ENCODE results near the gene KISS1. TPM values are rescaled to one million over a fixed set of nuclear protein-coding genes. Genes with fewer than 3 reads are reported as not detected.

The KISS1 gene
- total RNA-seq, 1 experiment from 2014 or later = 1.3 TPM

DNA sequence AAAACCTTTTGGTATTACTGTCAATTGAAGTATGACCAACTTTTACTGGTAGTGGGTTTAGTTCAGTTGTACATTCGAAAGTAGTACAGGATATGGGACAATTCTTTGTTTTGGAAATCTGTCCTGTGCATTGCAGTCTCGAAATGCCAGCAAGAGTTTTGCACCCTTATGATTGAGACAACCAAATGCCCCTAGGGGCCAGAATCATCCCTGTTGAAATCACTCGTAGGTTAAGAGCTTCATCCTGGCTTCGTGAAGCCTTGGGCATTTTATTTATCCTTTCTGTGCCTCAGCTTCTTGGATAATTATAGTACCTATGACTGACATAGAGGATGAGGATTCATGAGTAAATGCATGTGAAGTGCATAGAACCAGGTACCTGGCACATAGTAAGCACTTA, 19.9 kb upstream of the KISS1 start:
- intact Hi-C loops (cut with micrococcal nuclease) = no loop called here
- H3K9me2 ChIP-seq (ENCODE audit: insufficient read depth) = no peaks in the 10 kb centered on the region

DNA sequence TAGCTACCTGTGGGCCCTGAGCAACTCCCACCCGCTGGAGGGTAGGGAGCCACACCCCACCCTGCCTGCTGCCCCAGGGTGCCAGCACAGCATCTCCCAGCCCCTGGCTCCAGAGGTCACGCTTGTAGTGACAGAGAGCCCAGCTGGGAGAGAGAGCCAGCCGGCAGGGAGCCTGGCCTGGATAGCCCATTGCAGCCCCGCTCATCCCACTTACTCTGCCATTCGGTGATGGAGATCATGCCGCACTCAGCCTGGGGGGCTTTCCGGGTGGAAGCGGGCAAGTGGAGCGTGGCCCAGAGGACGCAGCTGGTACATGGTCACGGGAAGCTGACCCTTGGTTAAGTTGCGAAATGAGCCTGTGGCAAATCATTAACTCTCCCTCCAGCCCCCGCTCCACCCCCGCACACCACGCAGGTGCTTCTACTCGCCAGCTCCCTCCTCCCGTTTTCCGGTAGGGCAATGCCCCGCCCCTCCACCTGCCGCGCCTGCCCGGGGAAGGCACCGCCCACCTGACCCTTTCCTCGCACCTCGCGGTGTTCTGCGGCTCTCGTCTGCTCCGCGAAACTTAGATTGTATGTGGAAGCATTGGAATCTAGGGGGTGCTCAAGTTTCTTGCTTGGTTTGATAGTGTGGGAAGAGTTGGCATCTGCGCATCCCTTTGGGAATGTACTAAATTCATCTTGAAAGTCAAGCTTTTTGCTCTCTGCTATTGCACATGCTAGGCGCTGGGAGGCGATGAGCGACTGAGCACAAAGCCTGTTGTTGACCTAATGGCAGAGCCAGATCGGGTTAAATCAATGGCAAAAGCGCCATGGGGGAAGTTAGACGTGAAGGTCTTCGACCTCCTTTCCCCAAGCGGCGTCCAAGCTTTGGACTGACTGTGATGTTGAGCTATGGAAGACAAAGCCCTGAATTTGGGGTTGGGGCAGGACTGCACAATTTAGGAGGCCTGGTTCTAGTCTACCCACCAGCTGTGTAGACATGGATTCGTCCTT, 17.7 kb upstream of the KISS1 start, which contains the start of gene GOLT1A:
TSS of gene GOLT1A (minus strand) at position 321 of the 995 bp plus-strand sequence. CDS start at position 239, 82 bp downstream.
- POLR2A ChIA-PET = interaction anchor here (0.8 to 1.0 kb wide), 2 partner anchors 15 to 185 kb away, joined by 3 to 4 read pairs; no protein-coding TSS in a partner anchor
- BruUV-seq (replicated peaks) = TSS peak; percentile 45
- H3K9ac ChIP-seq (ENCODE audit: low read length) = peak within 1 kb of the TSS; percentile 63
- no peaks in the 10 kb centered on the region for H3K9me3 ChIP-seq (ENCODE audit: control insufficient read depth in 1 of 2, insufficient read depth in 1 of 2, low read depth in 1 of 2, low read length in 2 of 2)
- peak within 1 kb of the TSS; percentile 70 to 72 for H3K4me3 ChIP-seq (replicated peaks in 1 of 2; ENCODE audit: low read depth in 1 of 2, low read length in 2 of 2)
- DNase-seq (ENCODE audit: low read depth, low spot score) (peak; percentile 85), ATAC-seq (peak; percentile 96)
- intact Hi-C loops (cut with micrococcal nuclease) = loop anchor here (1.0 to 2.0 kb wide), 2 partner anchors 149 to 353 kb away; partner anchors contain the start of gene SNRPE
- peak within 1 kb of the TSS; percentile 75 for H2AFZ ChIP-seq (ENCODE audit: low read depth, low read length, poor library complexity, severe bottlenecking)
- H3K27me3 ChIP-seq (ENCODE audit: insufficient read depth, low read length) = no peaks in the 10 kb centered on the region
- RAD21 ChIA-PET (ENCODE audit: low non-redundant PET in 1 of 2, low total read pairs in 2 of 2, uncharacterized antibody in 2 of 2, unreplicated experiment in 2 of 2) = interaction anchor here (1.0 to 2.5 kb wide), 5 partner anchors 51 to 184 kb away, joined by 3 to 14 read pairs (median 6); no protein-coding TSS in a partner anchor
- H3K9me2 ChIP-seq (ENCODE audit: insufficient read depth) = no peaks in the 10 kb centered on the region
- H3K79me2 ChIP-seq (ENCODE audit: insufficient read depth, low read length) = no peaks in the 10 kb centered on the region
- peaks cover 6 to 23% of the 10 kb centered on the region in 2 experiments; a peak in 3 of 4 replicates for H3K4me1 ChIP-seq (ENCODE audit: control insufficient read depth in 1 of 2, insufficient read depth in 2 of 2, low read length in 2 of 2)
- H4K20me1 ChIP-seq (ENCODE audit: insufficient read depth) = no peaks in the 10 kb centered on the region
- H3K4me2 ChIP-seq (ENCODE audit: low read length) = peak within 1 kb of the TSS; percentile 94
- no peaks in the 10 kb centered on the region for H3K36me3 ChIP-seq (ENCODE audit: control insufficient read depth in 1 of 2, insufficient read depth in 2 of 2, low read length in 2 of 2)
- H3K27ac ChIP-seq (ENCODE audit: low read depth, low read length) = peak within 1 kb of the TSS; percentile 50; the same call in 1 of the 2 replicates
- CTCF ChIA-PET = interaction anchor here (0.6 to 2.2 kb wide), 13 partner anchors 8 to 185 kb away, joined by 3 to 16 read pairs (median 3); partner anchors contain the start of gene PLEKHA6
- TF ChIP-seq TCF7L2 (IDR thresholded peaks at IDR 0.05; ENCODE audit: borderline replicate concordance, extremely low read depth, insufficient read depth, insufficient read length) = no peak
- TF ChIP-seq CBX3 (IDR thresholded peaks at IDR 0.05; ENCODE audit: low read depth) = peak; percentile 94
- no peak for TF ChIP-seq SIN3A (IDR thresholded peaks at IDR 0.05; ENCODE audit: low read depth)
- TF ChIP-seq, protein P1, sequence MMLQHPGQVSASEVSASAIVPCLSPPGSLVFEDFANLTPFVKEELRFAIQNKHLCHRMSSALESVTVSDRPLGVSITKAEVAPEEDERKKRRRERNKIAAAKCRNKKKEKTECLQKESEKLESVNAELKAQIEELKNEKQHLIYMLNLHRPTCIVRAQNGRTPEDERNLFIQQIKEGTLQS (IDR thresholded peaks at IDR 0.05) = no peak
- TF ChIP-seq RAD21 (IDR thresholded peaks at IDR 0.05; ENCODE audit: low read depth) = peak; percentile 84
- TF ChIP-seq, protein P2, sequence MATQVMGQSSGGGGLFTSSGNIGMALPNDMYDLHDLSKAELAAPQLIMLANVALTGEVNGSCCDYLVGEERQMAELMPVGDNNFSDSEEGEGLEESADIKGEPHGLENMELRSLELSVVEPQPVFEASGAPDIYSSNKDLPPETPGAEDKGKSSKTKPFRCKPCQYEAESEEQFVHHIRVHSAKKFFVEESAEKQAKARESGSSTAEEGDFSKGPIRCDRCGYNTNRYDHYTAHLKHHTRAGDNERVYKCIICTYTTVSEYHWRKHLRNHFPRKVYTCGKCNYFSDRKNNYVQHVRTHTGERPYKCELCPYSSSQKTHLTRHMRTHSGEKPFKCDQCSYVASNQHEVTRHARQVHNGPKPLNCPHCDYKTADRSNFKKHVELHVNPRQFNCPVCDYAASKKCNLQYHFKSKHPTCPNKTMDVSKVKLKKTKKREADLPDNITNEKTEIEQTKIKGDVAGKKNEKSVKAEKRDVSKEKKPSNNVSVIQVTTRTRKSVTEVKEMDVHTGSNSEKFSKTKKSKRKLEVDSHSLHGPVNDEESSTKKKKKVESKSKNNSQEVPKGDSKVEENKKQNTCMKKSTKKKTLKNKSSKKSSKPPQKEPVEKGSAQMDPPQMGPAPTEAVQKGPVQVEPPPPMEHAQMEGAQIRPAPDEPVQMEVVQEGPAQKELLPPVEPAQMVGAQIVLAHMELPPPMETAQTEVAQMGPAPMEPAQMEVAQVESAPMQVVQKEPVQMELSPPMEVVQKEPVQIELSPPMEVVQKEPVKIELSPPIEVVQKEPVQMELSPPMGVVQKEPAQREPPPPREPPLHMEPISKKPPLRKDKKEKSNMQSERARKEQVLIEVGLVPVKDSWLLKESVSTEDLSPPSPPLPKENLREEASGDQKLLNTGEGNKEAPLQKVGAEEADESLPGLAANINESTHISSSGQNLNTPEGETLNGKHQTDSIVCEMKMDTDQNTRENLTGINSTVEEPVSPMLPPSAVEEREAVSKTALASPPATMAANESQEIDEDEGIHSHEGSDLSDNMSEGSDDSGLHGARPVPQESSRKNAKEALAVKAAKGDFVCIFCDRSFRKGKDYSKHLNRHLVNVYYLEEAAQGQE (IDR thresholded peaks at IDR 0.05; ENCODE audit: low read depth) = no peak
- peak; percentile 51 for TF ChIP-seq YY1 (IDR thresholded peaks at IDR 0.05; ENCODE audit: extremely low read depth, insufficient replicate concordance, low read depth, low read length)
- peak; percentile 76 for TF ChIP-seq POLR2AphosphoS5 (IDR thresholded peaks at IDR 0.05; ENCODE audit: low read depth, low read length)
- TF ChIP-seq EZH2phosphoT487 (IDR thresholded peaks at IDR 0.05; ENCODE audit: borderline replicate concordance) = no peak
- TF ChIP-seq SP1 (IDR thresholded peaks at IDR 0.05; ENCODE audit: low read depth) = peak; percentile 74
- TF ChIP-seq ZNF274 (IDR thresholded peaks at IDR 0.05; ENCODE audit: low read depth, low read length) = no peak
- no peak for TF ChIP-seq POLR2A (IDR thresholded peaks at IDR 0.05; ENCODE audit: borderline replicate concordance, extremely low read depth, insufficient read depth, insufficient read length)

More for the DNA sequence above, 19.9 kb upstream of the KISS1 start:
- DNase-seq (ENCODE audit: low read depth, low spot score) = no peak
- H3K4me2 ChIP-seq (ENCODE audit: low read length) = no peak overlapping the region
- BruUV-seq (replicated peaks) = no TSS peak
- no peaks in the 10 kb centered on the region for H3K9me3 ChIP-seq (ENCODE audit: control insufficient read depth in 1 of 2, insufficient read depth in 1 of 2, low read depth in 1 of 2, low read length in 2 of 2)
- no peak for TF ChIP-seq SP1 (IDR thresholded peaks at IDR 0.05; ENCODE audit: low read depth)
- TF ChIP-seq RAD21 (IDR thresholded peaks at IDR 0.05; ENCODE audit: low read depth) = no peak
- TF ChIP-seq, protein P3, sequence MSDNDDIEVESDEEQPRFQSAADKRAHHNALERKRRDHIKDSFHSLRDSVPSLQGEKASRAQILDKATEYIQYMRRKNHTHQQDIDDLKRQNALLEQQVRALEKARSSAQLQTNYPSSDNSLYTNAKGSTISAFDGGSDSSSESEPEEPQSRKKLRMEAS (IDR thresholded peaks at IDR 0.05) = no peak
- no peak overlapping the region for H3K4me3 ChIP-seq (replicated peaks in 1 of 2; ENCODE audit: low read depth in 1 of 2, low read length in 2 of 2)
- no peak for ATAC-seq
- H3K27ac ChIP-seq (ENCODE audit: low read depth, low read length) = no peak overlapping the region
- ChIA-PET RAD21 (ENCODE audit: low non-redundant PET in 1 of 2, low total read pairs in 2 of 2, uncharacterized antibody in 2 of 2, unreplicated experiment in 2 of 2) (no interaction called here), POLR2A (no interaction called here), CTCF (interaction anchor here (1.6 kb wide), 1 partner anchor 9 kb away, joined by 3 read pairs; no protein-coding TSS in a partner anchor)
- H4K20me1 ChIP-seq (ENCODE audit: insufficient read depth) = no peaks in the 10 kb centered on the region
- no peaks in the 10 kb centered on the region for H3K36me3 ChIP-seq (ENCODE audit: control insufficient read depth in 1 of 2, insufficient read depth in 2 of 2, low read length in 2 of 2)
- H3K79me2 ChIP-seq (ENCODE audit: insufficient read depth, low read length) = no peaks in the 10 kb centered on the region
- H3K27me3 ChIP-seq (ENCODE audit: insufficient read depth, low read length) = no peaks in the 10 kb centered on the region
- peaks cover 6 to 23% of the 10 kb centered on the region in 2 experiments; a peak in 3 of 4 replicates for H3K4me1 ChIP-seq (ENCODE audit: control insufficient read depth in 1 of 2, insufficient read depth in 2 of 2, low read length in 2 of 2)
- no peak overlapping the region for H3K9ac ChIP-seq (ENCODE audit: low read length)
- no peak overlapping the region for H2AFZ ChIP-seq (ENCODE audit: low read depth, low read length, poor library complexity, severe bottlenecking)
